K562 (cell line): ENCODE data around the gene PFN3. TPM values are rescaled to one million over a fixed set of nuclear protein-coding genes. Genes with fewer than 3 reads are reported as not detected.
A peak's percentile ranks its signal among the peaks of the same experiment; 100 is the strongest.

ENCODE experiments used
- ATF3 ChIP-seq, 2 experiments: fragments of 450-650 bp in 1 of 2; sonication (generic) in 1 of 2; formaldehyde crosslinking in 1 of 2; IDR thresholded peaks in 1 of 2; conservative IDR thresholded peaks in 1 of 2; 2 replicates each; pipeline versions ENCODE4 v1.6.1 to v1.8.1; 2016 to 2023; ENCODE audit warnings: mild to moderate bottlenecking in 2 of 2, moderate library complexity in 2 of 2, inconsistent platforms in 1 of 2, missing genetic modification reagents in 1 of 2
- BRD9 ChIP-seq: fragments of 450-650 bp; IDR thresholded peaks from 2 replicates; pipeline ENCODE4 v1.6.1; 2018; ENCODE audit warnings: low read depth; ENCODE audit not compliant: partially characterized antibody
- HLTF ChIP-seq: fragments of 450-650 bp; IDR thresholded peaks from 2 replicates; pipeline ENCODE4 v1.6.1; 2016
- LEF1 ChIP-seq: fragments of 450-650 bp; IDR thresholded peaks from 2 replicates; pipeline ENCODE4 v1.6.1; 2016; ENCODE audit warnings: mild to moderate bottlenecking
- PHB ChIP-seq: fragments of 250-450 bp; sonication (Bioruptor Pico); IDR thresholded peaks from 2 replicates; pipeline ENCODE4 v1.5.0; 2021
- RREB1 ChIP-seq: fragments of 250-450 bp; sonication (Bioruptor Pico); IDR thresholded peaks from 2 replicates; pipeline ENCODE4 v1.4.0; 2020
- TRIM25 ChIP-seq: fragments of 450-650 bp; IDR thresholded peaks from 2 replicates; pipeline ENCODE4 v1.7.0; 2016; ENCODE audit warnings: borderline replicate concordance
- ZBTB43 ChIP-seq: sonication (generic); formaldehyde crosslinking; IDR thresholded peaks from 2 replicates; pipeline ENCODE4 v1.8.0; 2023; ENCODE audit warnings: mild to moderate bottlenecking, missing genetic modification reagents
- ZC3H8 ChIP-seq: fragments of 450-650 bp; IDR thresholded peaks from 2 replicates; pipeline ENCODE4 v1.6.1; 2017
- ZNF197 ChIP-seq: fragments of 200-800 bp; sonication (Bioruptor generic); IDR thresholded peaks from 2 replicates; pipeline ENCODE4 v1.6.1; 2016; ENCODE audit warnings: low read depth, missing genetic modification characterization, missing compliant biosample characterization
- ZNF395 ChIP-seq: fragments of 200-800 bp; sonication (Bioruptor generic); IDR thresholded peaks from 2 replicates; pipeline ENCODE4 v1.6.1; 2017; ENCODE audit warnings: missing genetic modification characterization, missing compliant biosample characterization
- polyA plus RNA-seq, 8 experiments: library from polyadenylated mRNA; depleted of rRNA in 4 of 8; stranded (reverse) in 5 of 8; unstranded in 3 of 8; fragments of >200 nt; fragmentation: Nextera tagmentation in 2 of 8; fragmentation: Illumina TruSeq in 1 of 8; extraction: Ambion mirVana in 2 of 8; extraction: Trizol in 1 of 8; gene quantifications; 2 replicates each; pipeline versions ENCODE4 v1.2.1 to v1.2.3, GENCODE V29; 2011 to 2014; ENCODE audit warnings: inconsistent platforms in 1 of 8, missing spikeins in 1 of 8
- total RNA-seq, 7 experiments: library from RNA; depleted of rRNA in 6 of 7; stranded (reverse); fragments of >200 nt in 6 of 7; fragmentation: Illumina TruSeq in 2 of 7; extraction: Trizol in 2 of 7; gene quantifications; 2 replicates each; pipeline versions ENCODE4 v1.2.1 to v1.2.3, GENCODE V29; 2011 to 2021; ENCODE audit warnings: low replicate concordance in 1 of 7

PFN3 gene
- total and polyA plus RNA-seq, 9 of the 15 experiments (the other 6 are each of a cell fraction or from before 2014, with no cell fraction given): not detected

- TF ChIP-seq RREB1 (CRISPR knock-in tag): peak; percentile 61; the same call in 1 of the 2 replicates
- TF ChIP-seq ZNF395 (CRISPR knock-in tag): peak; percentile 95
- peak; percentile 90 for TF ChIP-seq ATF3 (IDR thresholded peaks at IDR 0.05)
- TF ChIP-seq ATF3 (CRISPR knock-in tag; conservative IDR thresholded peaks at IDR 0.05): no peak
- TF ChIP-seq LEF1: peak; percentile 63
- TF ChIP-seq ZNF197: peak; percentile 60; the same call in 1 of the 2 replicates
- TF ChIP-seq TRIM25: peak; percentile 91
- no peak for TF ChIP-seq ZBTB43 (CRISPR knock-in tag)
- peak; percentile 86 for TF ChIP-seq BRD9
- TF ChIP-seq PHB: no peak
- 0 out of 2 replicates have a peak, but pooled peaks have one; percentile 35 for TF ChIP-seq ZC3H8
- TF ChIP-seq HLTF: peak; percentile 96
These were observed 21.3 kb downstream of the PFN3 start (continued) for GRCh38 chr5:177378884-177379883.
